KBM-7 (cell line): Measurements from ENCODE around the gene SLC26A6.

Experiments used
- DNase-seq: peaks from one replicate; pipeline ENCODE4 v3.0.0-alpha.2; 2015
- in situ Hi-C: fragments of 300-500 bp; cut with MboI; formaldehyde crosslinking; loops from 2 replicates; pipeline ENCODE4 v1.14.3; 2020; ENCODE audit warnings: low sequenced_read_pairs, low pct_unique_long_range_greater_than_20kb, mixed read lengths

SLC26A6 gene

DNA sequence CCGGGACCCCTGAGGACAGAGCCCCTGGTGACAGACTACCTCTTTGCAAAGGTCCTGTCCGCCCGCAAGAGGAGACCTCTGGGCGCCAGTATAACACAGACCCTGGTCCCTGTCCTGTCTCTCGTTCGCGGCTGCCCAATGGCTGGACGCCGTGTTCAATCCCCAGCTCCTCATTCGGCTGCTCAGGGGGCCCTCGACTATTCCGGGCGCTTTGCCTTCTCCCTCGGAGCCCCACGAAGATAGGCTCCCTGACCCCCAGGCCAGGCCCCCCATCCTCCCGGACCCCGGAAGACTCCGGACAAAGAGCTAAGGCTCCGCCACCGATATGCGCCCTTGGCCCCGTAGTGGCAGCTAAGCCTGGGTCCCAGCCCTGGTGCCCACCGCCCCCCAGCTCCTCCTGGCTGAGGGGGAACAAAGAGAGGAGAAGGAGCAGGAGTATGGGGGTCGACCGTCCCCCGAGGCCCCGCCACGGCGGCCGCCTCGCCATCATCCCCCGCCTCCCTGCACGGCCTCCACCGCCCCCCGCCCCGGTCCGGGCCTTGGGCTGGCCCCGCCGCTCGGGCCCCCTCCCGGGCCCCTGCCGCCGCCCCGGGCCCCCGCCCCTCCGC lies 27.0 kb upstream of the SLC26A6 start:
- in situ Hi-C loops, result no loop called here
- DNase-seq, result no peak

GRCh38 chr3:48661501-48662144 lies 26.4 kb upstream of the SLC26A6 start:
- in situ Hi-C loops, result no loop called here
- DNase-seq, result peak; percentile 72

DNA sequence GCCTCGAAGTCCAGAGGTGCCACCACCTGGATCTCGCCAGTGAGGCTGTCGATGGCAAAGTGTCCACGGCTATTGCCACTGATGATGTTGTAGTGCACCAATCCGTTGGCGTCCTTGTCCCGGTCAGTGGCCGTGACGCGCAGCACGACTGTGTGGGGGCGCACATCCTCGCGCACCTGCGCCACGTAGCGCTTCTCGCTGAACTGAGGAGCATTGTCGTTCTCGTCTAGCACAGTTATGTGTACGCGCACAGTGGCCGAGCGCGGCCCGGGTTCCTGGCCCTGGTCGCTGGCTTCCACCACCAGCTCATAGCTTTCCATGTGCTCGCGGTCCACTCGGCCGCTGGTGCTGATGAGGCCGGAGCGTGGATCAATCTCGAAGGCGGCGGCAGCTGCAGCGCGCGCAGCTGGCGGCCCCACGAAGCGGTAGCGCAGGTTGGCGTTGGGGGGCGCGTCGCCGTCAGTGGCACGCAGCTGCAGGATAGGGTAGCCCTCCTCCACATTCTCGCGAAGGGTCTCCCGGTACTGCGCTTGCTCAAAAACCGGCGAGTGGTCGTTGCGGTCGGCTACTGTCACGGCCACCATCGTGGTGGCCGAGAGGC lies 25.6 kb upstream of the SLC26A6 start:
- in situ Hi-C loops, result no loop called here
- DNase-seq, result no peak

GRCh38 chr3:48656841-48657281 lies 21.6 kb upstream of the SLC26A6 start:
- in situ Hi-C loops, result no loop called here
- DNase-seq, result no peak

GRCh38 chr3:48656061-48656840 lies 21.0 kb upstream of the SLC26A6 start:
- DNase-seq, result peak; percentile 84
- in situ Hi-C loops, result no loop called here

DNA sequence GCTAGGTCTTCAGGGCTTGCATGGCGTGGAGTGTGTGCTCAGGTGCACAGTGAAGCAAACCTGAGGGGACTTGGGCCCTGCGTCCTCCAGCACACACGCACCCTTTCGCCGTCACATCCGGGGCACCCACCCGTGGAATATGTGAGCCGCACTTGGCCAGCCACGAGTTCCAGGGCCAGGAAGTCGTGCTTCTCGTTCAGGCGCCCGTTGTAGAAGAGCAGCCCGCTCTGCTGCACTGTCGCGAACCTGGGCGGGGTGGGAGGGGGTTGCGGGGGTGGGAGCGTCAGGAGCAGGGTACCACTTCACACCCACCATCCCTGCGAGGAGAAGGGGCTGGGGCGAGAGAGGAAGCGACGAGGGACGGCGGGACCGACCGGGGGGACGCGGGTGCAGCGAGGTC lies 20.3 kb upstream of the SLC26A6 start:
- in situ Hi-C loops, result no loop called here
- DNase-seq, result no peak

GRCh38 chr3:48655063-48655462 lies 19.8 kb upstream of the SLC26A6 start:
- in situ Hi-C loops, result no loop called here
- no peak for DNase-seq

GRCh38 chr3:48652923-48653715 lies 17.9 kb upstream of the SLC26A6 start:
- in situ Hi-C loops, result no loop called here
- DNase-seq, result no peak

DNA sequence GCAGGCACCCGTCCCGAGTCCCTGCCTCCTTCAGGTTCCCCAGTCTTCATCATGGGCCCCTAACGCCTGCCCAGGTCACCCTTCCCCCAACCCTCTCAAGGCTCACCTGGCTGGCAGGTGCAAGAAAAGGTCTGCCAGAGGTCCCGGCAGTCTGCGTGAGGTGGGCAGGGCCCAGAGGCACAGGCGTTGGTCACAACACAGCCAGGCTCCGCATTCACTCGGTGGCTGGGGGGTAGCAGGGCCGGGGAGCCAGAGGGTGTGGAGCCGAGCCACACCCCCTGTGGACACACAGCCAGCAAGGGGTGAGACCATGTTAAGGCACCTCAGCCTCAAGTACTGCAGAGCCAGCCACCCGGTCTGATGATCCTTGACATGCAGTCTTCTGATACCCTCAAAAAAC lies 16.5 kb upstream of the SLC26A6 start:
- in situ Hi-C loops, result no loop called here
- DNase-seq, result no peak

DNA sequence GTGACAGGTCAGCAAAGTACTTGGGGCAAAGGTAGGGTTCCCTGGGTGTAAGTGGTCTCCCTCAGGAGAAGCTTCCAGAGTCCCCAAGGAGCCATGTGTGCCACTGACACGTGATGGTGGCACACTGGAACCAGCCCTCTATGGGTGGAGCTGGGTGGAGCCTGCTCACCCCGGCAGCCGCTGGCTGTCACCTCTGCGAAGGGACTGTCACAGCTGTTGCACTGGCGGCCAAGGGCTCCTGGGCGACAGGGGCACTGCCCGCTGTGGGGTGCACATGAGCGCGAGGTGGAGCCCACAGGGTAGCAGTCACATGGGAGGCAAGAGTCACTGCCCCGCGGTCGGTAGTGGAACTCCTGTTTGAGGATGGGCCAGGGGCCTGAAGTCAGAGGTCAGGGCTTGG lies 15.5 kb upstream of the SLC26A6 start:
- no peak for DNase-seq
- in situ Hi-C loops, result no loop called here

DNA sequence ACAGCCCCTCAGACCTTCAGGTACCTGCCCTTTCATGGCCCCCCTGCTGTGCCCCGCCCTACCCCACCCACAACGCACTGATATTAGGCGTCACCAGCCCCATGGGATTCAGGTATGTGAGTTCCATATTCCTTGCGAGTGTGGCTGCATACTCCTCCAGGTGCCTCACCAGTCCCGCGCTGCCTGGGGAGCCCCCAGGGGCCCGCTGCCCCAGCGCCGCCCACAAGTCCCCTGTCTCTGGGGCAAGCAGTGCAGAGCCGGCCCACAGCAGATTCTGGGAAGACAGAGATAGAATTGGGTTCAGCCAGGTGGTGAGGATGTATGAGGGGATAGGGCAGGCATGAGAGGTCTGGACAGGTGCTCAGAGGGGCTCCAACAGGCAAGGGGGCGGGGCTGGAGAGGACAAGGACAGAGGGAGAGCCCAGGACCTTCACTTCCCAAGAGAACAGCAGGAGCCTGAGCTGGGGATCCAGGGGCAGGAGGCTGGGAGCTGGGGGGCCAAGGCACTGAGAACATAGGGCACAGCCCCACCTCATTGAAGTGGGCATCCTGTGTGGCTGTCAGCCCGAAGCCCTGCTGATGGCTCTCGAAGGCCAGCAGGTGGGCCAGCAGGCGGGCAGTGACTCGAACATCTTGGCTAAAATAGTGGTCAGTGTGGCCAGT lies 13.1 kb upstream of the SLC26A6 start:
- in situ Hi-C loops, result no loop called here
- no peak for DNase-seq

- DNase-seq, result no peak
- in situ Hi-C loops, result no loop called here
These were observed 12.5 kb upstream of the SLC26A6 start for GRCh38 chr3:48647714-48648113.

GRCh38 chr3:48644898-48645760 lies 9.9 kb upstream of the SLC26A6 start:
- DNase-seq, result no peak
- in situ Hi-C loops, result no loop called here

GRCh38 chr3:48642605-48643004 lies 7.3 kb upstream of the SLC26A6 start:
- in situ Hi-C loops, result no loop called here
- no peak for DNase-seq

DNA sequence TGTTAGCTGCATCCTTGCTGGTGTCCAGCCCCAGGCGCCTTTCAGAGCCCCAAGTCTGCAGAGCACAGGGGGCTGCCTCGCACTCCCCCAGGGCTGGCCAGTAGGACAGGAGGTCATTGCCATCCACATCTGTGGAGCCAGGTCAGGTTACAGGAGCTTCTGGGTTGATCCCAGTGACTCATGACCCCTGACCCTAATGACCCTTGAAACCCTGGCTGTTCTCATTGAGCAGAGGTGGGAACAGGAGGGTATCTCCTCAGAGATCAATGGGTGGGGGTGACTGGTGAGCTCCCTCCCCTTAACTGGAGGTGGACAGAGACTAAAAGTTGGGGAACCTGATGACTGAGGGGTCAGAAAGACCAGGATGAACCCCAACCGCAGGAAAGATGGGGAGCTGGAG lies 6.1 kb upstream of the SLC26A6 start:
- no peak for DNase-seq
- in situ Hi-C loops, result no loop called here

DNA sequence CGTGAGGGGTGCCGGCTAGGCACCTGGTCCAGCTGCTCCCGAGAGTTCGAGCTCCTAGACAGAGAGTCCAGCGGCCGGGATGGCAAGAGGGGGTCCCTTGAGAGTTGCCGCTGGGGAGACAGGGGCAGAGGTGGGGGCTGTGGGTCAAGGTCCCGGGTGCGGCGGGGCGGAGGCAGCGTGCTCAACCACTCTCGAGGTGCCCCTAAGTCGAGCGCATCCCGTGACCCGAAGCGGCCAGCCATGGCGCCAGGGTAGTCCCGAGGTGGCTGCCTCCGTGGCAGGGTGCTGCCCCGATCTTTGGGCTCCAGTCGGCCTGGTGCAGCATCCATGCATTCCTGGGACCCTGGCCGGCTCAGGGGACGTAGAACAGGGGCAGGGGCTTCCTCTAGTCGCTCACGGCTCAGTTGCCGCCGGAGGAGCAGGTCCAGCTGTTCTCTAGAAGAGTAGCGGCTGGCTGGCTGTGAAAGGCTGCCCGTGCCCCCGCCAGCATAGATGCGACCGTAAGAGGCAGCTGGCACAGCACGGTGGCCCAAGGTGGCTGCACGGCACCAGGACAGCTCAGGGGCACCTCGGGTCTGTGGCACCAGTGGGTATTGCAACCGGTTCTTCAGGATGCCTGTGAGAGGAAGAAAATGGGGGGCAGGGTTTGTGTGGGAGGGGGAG lies 4.8 kb upstream of the SLC26A6 start:
- in situ Hi-C loops, result no loop called here
- DNase-seq, result no peak

DNA sequence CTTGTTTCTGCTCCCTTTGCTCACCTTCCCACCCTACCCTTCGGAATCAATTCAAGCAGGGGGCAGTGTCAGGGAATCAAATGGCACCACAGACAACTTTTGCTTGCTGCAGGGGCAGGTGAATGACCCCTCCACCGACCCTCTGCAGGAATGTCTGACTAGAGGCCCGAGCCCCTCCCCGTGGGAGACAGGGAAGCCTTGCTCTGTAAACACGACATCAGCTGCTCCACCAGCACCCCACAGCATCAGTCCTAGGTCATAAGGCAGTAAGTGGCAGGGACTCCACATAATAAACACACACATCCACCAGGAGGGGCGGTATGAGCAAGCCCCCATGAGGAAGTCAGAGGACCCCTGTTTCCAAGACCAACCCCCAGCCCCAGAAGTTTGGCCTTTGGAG lies 2.0 kb upstream of the SLC26A6 start:
- in situ Hi-C loops, result no loop called here

More for the DNA sequence above, 2.0 kb upstream of the SLC26A6 start:
- DNase-seq, result no peak
